OCI-LY1 (cell line): ENCODE results near the gene PSMD2.

Experiments used
- H2AFZ ChIP-seq: fragments of 200-600 bp; sonication (generic), shearing (Covaris generic); 2 replicates; pipeline ENCODE4 v1.6.0; 2014; ENCODE audit warnings: antibody characterized with exemption, mild to moderate bottlenecking, low read length
- H3F3A ChIP-seq: fragments of 200-600 bp; sonication (generic), shearing (Covaris generic); 2 replicates; pipeline ENCODE4 v1.6.0; 2014; ENCODE audit warnings: mild to moderate bottlenecking, antibody characterized with exemption, low read length, moderate library complexity; ENCODE audit not compliant: insufficient read depth
- H3K27ac ChIP-seq: fragments of 200-600 bp; sonication (generic); 2 replicates; pipeline ENCODE4 v1.5.1; 2014; ENCODE audit warnings: low read length, mixed run types, mild to moderate bottlenecking, low read depth; ENCODE audit not compliant: poor library complexity, severe bottlenecking
- H3K27me3 ChIP-seq: fragments of 200-600 bp; sonication (generic); 2 replicates; pipeline ENCODE4 v1.6.0; 2014; ENCODE audit warnings: antibody characterized with exemption, mild to moderate bottlenecking, low read length, moderate library complexity; ENCODE audit not compliant: insufficient read depth
- H3K36me3 ChIP-seq: fragments of 200-600 bp; sonication (generic); 2 replicates; pipeline ENCODE4 v1.6.1; 2014; ENCODE audit warnings: mild to moderate bottlenecking, antibody characterized with exemption, low read length, moderate library complexity, mixed read lengths; ENCODE audit not compliant: insufficient read depth
- H3K4me1 ChIP-seq: fragments of 200-600 bp; sonication (generic); 2 replicates; pipeline ENCODE4 v1.5.1; 2014; ENCODE audit warnings: mild to moderate bottlenecking, low read length, moderate library complexity; ENCODE audit not compliant: insufficient read depth, severe bottlenecking
- H3K4me2 ChIP-seq: fragments of 200-600 bp; sonication (generic), shearing (Covaris generic); 2 replicates; pipeline ENCODE4 v1.6.1; 2014; ENCODE audit warnings: low read length
- H3K4me3 ChIP-seq: fragments of 200-600 bp; sonication (generic); 2 replicates; pipeline ENCODE4 v1.5.1; 2014; ENCODE audit warnings: low read length, low read depth, mild to moderate bottlenecking, mixed read lengths; ENCODE audit not compliant: poor library complexity, severe bottlenecking
- H3K79me2 ChIP-seq: fragments of 200-600 bp; shearing (Covaris generic); 2 replicates; pipeline ENCODE4 v1.6.1; 2016; ENCODE audit warnings: mixed run types, low read length, mixed read lengths; ENCODE audit not compliant: insufficient read depth
- H3K9ac ChIP-seq: fragments of 200-600 bp; sonication (generic), shearing (Covaris generic); 2 replicates; pipeline ENCODE4 v1.6.1; 2014; ENCODE audit warnings: mild to moderate bottlenecking, low read length, mixed read lengths
- H3K9me2 ChIP-seq: fragments of 200-600 bp; sonication (generic), shearing (Covaris generic); 2 replicates; pipeline ENCODE4 v1.6.1; 2014; ENCODE audit warnings: low read depth, mild to moderate bottlenecking, low read length, mixed read lengths
- H3K9me3 ChIP-seq: fragments of 200-600 bp; shearing (Covaris generic); 2 replicates; pipeline ENCODE4 v1.6.1; 2014; ENCODE audit warnings: low read length, mixed read lengths
- H4K20me1 ChIP-seq: fragments of 200-600 bp; sonication (generic), shearing (Covaris generic); 2 replicates; pipeline ENCODE4 v1.6.0; 2016; ENCODE audit warnings: mild to moderate bottlenecking, low read length; ENCODE audit not compliant: insufficient read depth
- CTCF ChIP-seq: fragments of 200-600 bp; sonication (generic), shearing (Covaris generic); IDR thresholded peaks from 2 replicates; pipeline ENCODE4 v1.5.1; 2017; ENCODE audit warnings: mild to moderate bottlenecking, antibody characterized with exemption, low read length, moderate library complexity, mixed read lengths
- EZH2 ChIP-seq: fragments of 200-600 bp; sonication (generic), shearing (Covaris generic); IDR thresholded peaks from 2 replicates; pipeline ENCODE4 v1.8.0; 2017; ENCODE audit warnings: borderline replicate concordance, mixed run types, mild to moderate bottlenecking, antibody characterized with exemption, low read length, moderate library complexity, mixed read lengths

Gene PSMD2

GRCh38 chr3:184277366-184277765 lies 21.7 kb upstream of the PSMD2 start:
- Histone ChIP-seq H3F3A (no peaks in the 10 kb centered on the region), H4K20me1 (no peaks in the 10 kb centered on the region), H3K4me3 (no peak overlapping the region), H3K27me3 (peaks cover 8% of the 10 kb centered on the region; the same call in 1 of the 2 replicates), H3K27ac (no peak overlapping the region), H3K9ac (no peak overlapping the region), H3K4me2 (no peak overlapping the region), H3K9me2 (no peaks in the 10 kb centered on the region), H2AFZ (no peak overlapping the region), H3K9me3 (no peaks in the 10 kb centered on the region), H3K4me1 (no peaks in the 10 kb centered on the region), H3K36me3 (no peaks in the 10 kb centered on the region), H3K79me2 (no peaks in the 10 kb centered on the region)
- TF ChIP-seq EZH2 (no peak), CTCF (no peak)

GRCh38 chr3:184282941-184283340 lies 16.1 kb upstream of the PSMD2 start:
- TF ChIP-seq EZH2 (no peak), CTCF (no peak)
- H3K4me2 ChIP-seq = no peak overlapping the region
- no peaks in the 10 kb centered on the region for H3K9me3 ChIP-seq
- H3K27me3 ChIP-seq = peaks cover 7% of the 10 kb centered on the region; the same call in 1 of the 2 replicates
- H3K27ac ChIP-seq = no peak overlapping the region
- H3K9me2 ChIP-seq = no peaks in the 10 kb centered on the region
- no peaks in the 10 kb centered on the region for H3F3A ChIP-seq
- no peaks in the 10 kb centered on the region for H3K4me1 ChIP-seq
- H3K9ac ChIP-seq = no peak overlapping the region
- no peak overlapping the region for H2AFZ ChIP-seq
- H3K36me3 ChIP-seq = no peaks in the 10 kb centered on the region; the same call in 1 of the 2 replicates
- H4K20me1 ChIP-seq = no peaks in the 10 kb centered on the region
- H3K79me2 ChIP-seq = no peaks in the 10 kb centered on the region
- no peak overlapping the region for H3K4me3 ChIP-seq

GRCh38 chr3:184283681-184284080 lies 15.4 kb upstream of the PSMD2 start:
- H3K9me3 ChIP-seq = no peaks in the 10 kb centered on the region
- H2AFZ ChIP-seq = no peak overlapping the region
- no peaks in the 10 kb centered on the region for H3K9me2 ChIP-seq
- no peak overlapping the region for H3K27ac ChIP-seq
- H3K79me2 ChIP-seq = no peaks in the 10 kb centered on the region
- no peaks in the 10 kb centered on the region for H4K20me1 ChIP-seq
- no peak overlapping the region for H3K4me2 ChIP-seq
- H3K36me3 ChIP-seq = no peaks in the 10 kb centered on the region; the same call in 1 of the 2 replicates
- no peak for TF ChIP-seq CTCF
- TF ChIP-seq EZH2 = no peak
- H3K4me3 ChIP-seq = no peak overlapping the region
- H3F3A ChIP-seq = no peaks in the 10 kb centered on the region
- no peaks in the 10 kb centered on the region for H3K4me1 ChIP-seq
- H3K27me3 ChIP-seq = peaks cover 7% of the 10 kb centered on the region; the same call in 1 of the 2 replicates
- no peak overlapping the region for H3K9ac ChIP-seq
